Heart left ventricle (tissue), 16 donors: ENCODE measurements around the gene AURKB. TPM values are rescaled to one million over a fixed set of nuclear protein-coding genes. Genes with fewer than 3 reads are reported as not detected.

Experiments
- ATAC-seq, 4 donors: fragments of 200-7000 bp; cut with Tn5 transposase; one replicate each; pipeline ENCODE4 v1.9.1; 2020 to 2022; ENCODE audit warnings: moderate library complexity in 4 of 4, mild to moderate bottlenecking in 3 of 4, moderate number of reproducible peaks in 1 of 4
- DNase-seq, 5 donors: peaks; one replicate each; pipeline ENCODE4 v3.0.0-alpha.2; 2020
- H3K27ac ChIP-seq, 12 donors: fragments of 200-600 bp; sonication (generic) in 4 of 12; one replicate each; pipeline versions ENCODE4 v1.5.0 to v1.8.0; 2016 to 2022; ENCODE audit warnings: mild to moderate bottlenecking in 2 of 12
- H3K27me3 ChIP-seq, 9 donors: fragments of 200-600 bp; sonication (generic) in 2 of 9; one replicate each; pipeline versions ENCODE4 v1.5.1 to v1.8.0; 2016 to 2022; ENCODE audit warnings: mild to moderate bottlenecking in 3 of 9
- H3K36me3 ChIP-seq, 9 donors: fragments of 200-600 bp; sonication (generic) in 2 of 9; one replicate each; pipeline versions ENCODE4 v1.5.0 to v1.8.0; 2018 to 2022; ENCODE audit warnings: mild to moderate bottlenecking in 2 of 9
- H3K4me1 ChIP-seq, 12 donors: fragments of 200-600 bp; sonication (generic) in 4 of 12; one replicate each; pipeline versions ENCODE4 v1.5.0 to v1.8.0; 2016 to 2022; ENCODE audit warnings: mild to moderate bottlenecking in 3 of 12
- H3K4me3 ChIP-seq, 12 donors: fragments of 200-600 bp; sonication (generic) in 4 of 12; one replicate each; pipeline versions ENCODE4 v1.5.0 to v1.8.0; 2017 to 2022; ENCODE audit warnings: mild to moderate bottlenecking in 9 of 12, moderate library complexity in 4 of 12
- H3K9me3 ChIP-seq, 12 donors: fragments of 200-600 bp; sonication (generic) in 4 of 12; one replicate each; pipeline versions ENCODE4 v1.5.0 to v1.8.0; 2016 to 2022; ENCODE audit warnings: mild to moderate bottlenecking in 1 of 12
- CTCF ChIP-seq, 12 donors: fragments of 200-600 bp; sonication (generic) in 4 of 12; IDR thresholded peaks; one replicate each; pipeline versions ENCODE4 v1.5.0 to v1.8.0; 2018 to 2022; ENCODE audit warnings: antibody characterized with exemption in 12 of 12, mild to moderate bottlenecking in 5 of 12
- POLR2A ChIP-seq, 2 donors: fragments of 450-650 bp; IDR thresholded peaks; one replicate each; pipeline ENCODE4 v1.6.1; 2017; ENCODE audit warnings: antibody characterized with exemption in 2 of 2, mild to moderate bottlenecking in 2 of 2, moderate library complexity in 2 of 2
- WGBS, 4 donors: extraction: QIAGEN DNeasy Blood & Tissue Kit in 2 of 4; methylation state at CpG; one replicate each; pipeline versions ENCODE4 v1.1.5 to v1.1.7; 2013 to 2018; 5-methylcytosine and 5-hydroxymethylcytosine counted together
- intact Hi-C, 10 donors: fragments of 100-400 bp; cut with DNase I; formaldehyde crosslinking; loops; one replicate each; pipeline versions ENCODE4 v1.11.1 to v1.14.2; 2022
- polyA plus RNA-seq, 2 donors: library from polyadenylated mRNA; stranded (reverse); fragments of 200-250 nt; gene quantifications; one replicate each; pipeline ENCODE4 v1.2.3, GENCODE V29; 2013
- total RNA-seq, 9 donors: library from RNA; depleted of rRNA in 2 of 9; stranded (reverse); fragments of >200 nt in 2 of 9; fragmentation: NEBNext Ultra II Directional in 3 of 9; extraction: Animal tissue kit (Norgen Biotek cat#: 25700) in 3 of 9; gene quantifications; one replicate each; pipeline versions ENCODE4 v1.1.0 to v1.2.4, GENCODE V29; 2016 to 2023
- donor health status: ischemic (EF 13 %, LVEDD 7.1; RV severe dilation, severe dysfunction).
- donor health status: healthy with polysubstance abuse.
- donor health status: DM: no; HTN: yes; CAD: no.
- donor health status: DM: no; HTN: no; CAD: no.
- donor health status: ischemic (EF 25% LVEDD 6.9; RV normal size, moderate dysfunction).
- donor health status: ischemic (EF 25% LVEDD 5.7; RV mildly dilated, moderate dysfunction).
- donor health status: healthy.
- donor health status: DM: yes; HTN: yes; CAD: no.
- donor health status: ischemic (EF 35%, LVEDD 5.7; RV mildly dilated, moderate dysfunction).
- donor health status: nonischemic (EF 11% LVEDD 7.7; RV severe dilation, severe dysfunction).
- donor health status: DM: yes; HTN: yes; CAD: no.
- donor health status: PGD.
- donor health status: ischemic (EF 29% LVEDD 5.4; RV normal size, mild dysfunction).
- donor health status: nonischemic (EF 23%, LVEDD 6.1; RV moderate dilation, normal function).

AURKB gene
- total and polyA plus RNA-seq, 11 donors = 0.23 to 10.3 (median 0.68) TPM; not detected in 5

GRCh38 chr17:8160741-8161221, 49.6 kb downstream of the AURKB start:
- ATAC-seq (no peak), DNase-seq (peak in 1 of 5 donors; percentile 17)
- peaks cover 25 to 69% (median 47%) of the 10 kb centered on the region in 12 donors for H3K4me1 ChIP-seq
- TF ChIP-seq POLR2A (IDR thresholded peaks at IDR 0.05) = no peak
- no peak for TF ChIP-seq CTCF (IDR thresholded peaks at IDR 0.05)
- WGBS, 4 donors = 41 to 50% (median 47%) methylated on average over 5 of the region's 5 CpGs
- no peaks in the 10 kb centered on the region for H3K27me3 ChIP-seq
- peaks cover 0 to 33% (median 22%) of the 10 kb centered on the region in 9 donors for H3K36me3 ChIP-seq
- intact Hi-C loops = loop anchor here in 3 of 10 donors (5.0 kb wide), 1 partner anchor 38 kb away; the partner anchor contains the start of gene HES7 (in 3 of the 3)
- peak overlapping the region in 10 of 12 donors; percentile 47 to 100 (median 100) for H3K27ac ChIP-seq
- H3K9me3 ChIP-seq = no peaks in the 10 kb centered on the region
- peak overlapping the region in 5 of 12 donors; percentile 4 to 99 (median 98) for H3K4me3 ChIP-seq

GRCh38 chr17:8160224-8160577, 50.2 kb downstream of the AURKB start:
- ATAC-seq (no peak), DNase-seq (no peak)
- no peaks in the 10 kb centered on the region for H3K9me3 ChIP-seq
- H3K27ac ChIP-seq = peak overlapping the region in 6 of 12 donors; percentile 47 to 100 (median 100)
- H3K36me3 ChIP-seq = peaks cover 0 to 33% (median 22%) of the 10 kb centered on the region in 9 donors
- no peak for TF ChIP-seq CTCF (IDR thresholded peaks at IDR 0.05)
- 54 to 65% (median 58%) methylated on average over 4 of the region's 4 CpGs for WGBS, 4 donors
- intact Hi-C loops = loop anchor here in 3 of 10 donors (5.0 kb wide), 1 partner anchor 38 kb away; the partner anchor contains the start of gene HES7 (in 3 of the 3)
- H3K27me3 ChIP-seq = no peaks in the 10 kb centered on the region
- H3K4me3 ChIP-seq = no peak overlapping the region
- H3K4me1 ChIP-seq = peaks cover 25 to 74% (median 47%) of the 10 kb centered on the region in 12 donors

GRCh38 chr17:8159459-8160223, 50.7 kb downstream of the AURKB start:
- DNase-seq (peak in 1 of 5 donors; percentile 22), ATAC-seq (no peak)
- 63 to 78% (median 72%) methylated on average over 4 of the region's 4 CpGs for WGBS, 4 donors
- no peaks in the 10 kb centered on the region for H3K9me3 ChIP-seq
- H3K27me3 ChIP-seq = no peaks in the 10 kb centered on the region
- peak overlapping the region in 10 of 12 donors; percentile 78 to 100 (median 96) for H3K27ac ChIP-seq
- peaks cover 0 to 33% (median 22%) of the 10 kb centered on the region in 9 donors for H3K36me3 ChIP-seq
- intact Hi-C loops = loop anchor here in 8 of 10 donors (1.0 to 10.0 kb wide), 6 partner anchors 21 to 315 kb away; partner anchors contain the start of genes HES7 (in 6 of the 8), CYB5D1 (in 1 of the 8), NAA38 (in 1 of the 8) and TMEM88 (in 1 of the 8)
- H3K4me1 ChIP-seq = peaks cover 24 to 75% (median 42%) of the 10 kb centered on the region in 12 donors
- H3K4me3 ChIP-seq = no peak overlapping the region
- TF ChIP-seq POLR2A (IDR thresholded peaks at IDR 0.05) (no peak), CTCF (IDR thresholded peaks at IDR 0.05) (no peak)

GRCh38 chr17:8159032-8159400, 51.4 kb downstream of the AURKB start:
- ATAC-seq (no peak), DNase-seq (peak in 1 of 5 donors; percentile 0)
- TF ChIP-seq CTCF (IDR thresholded peaks at IDR 0.05) = no peak
- no peak for TF ChIP-seq POLR2A (IDR thresholded peaks at IDR 0.05)
- Histone ChIP-seq H3K36me3 (peaks cover 0 to 33% (median 22%) of the 10 kb centered on the region in 9 donors), H3K9me3 (no peaks in the 10 kb centered on the region), H3K27me3 (no peaks in the 10 kb centered on the region), H3K4me3 (peak overlapping the region in 2 of 12 donors; percentile 11 to 16), H3K27ac (peak overlapping the region in 11 of 12 donors; percentile 78 to 100 (median 97)), H3K4me1 (peaks cover 20 to 74% (median 36%) of the 10 kb centered on the region in 12 donors)
- intact Hi-C loops = loop anchor here in 6 of 10 donors (1.0 to 10.0 kb wide), 6 partner anchors 21 to 314 kb away; partner anchors contain the start of genes HES7 (in 3 of the 6), CYB5D1 (in 1 of the 6), NAA38 (in 1 of the 6) and TMEM88 (in 1 of the 6)
- 53 to 63% (median 57%) methylated on average over 3 of the region's 3 CpGs for WGBS, 4 donors
